Measurements from ENCODE around the gene GNL3L. TPM values are rescaled to one million over a fixed set of nuclear protein-coding genes. Genes with fewer than 3 reads are reported as not detected.

The GNL3L gene
- total and polyA plus RNA-seq, 2 of the 13 experiments (the other 11 are each of a cell fraction or from before 2014, with no cell fraction given), result 12.1 to 32.6 TPM

GRCh38 chrX:54495814-54496516, 34.1 kb upstream of the GNL3L start, which contains the start of gene FGD1:
FGD1 (minus strand) TSS chrX:54496234; CDS start chrX:54495432, 802 bp downstream.
- Histone ChIP-seq H3K4me1 (ENCODE audit: insufficient read depth, low read length) (0 out of 2 replicates have a peak, but pooled peaks cover 9% of the 10 kb centered on the region), H3K27me3 (ENCODE audit: control insufficient read depth in 1 of 2, insufficient read depth in 2 of 2, low read length in 2 of 2) (no peaks in the 10 kb centered on the region), H4K20me1 (ENCODE audit: insufficient read depth, low read length) (no peaks in the 10 kb centered on the region), H3K36me3 (replicated peaks in 1 of 2; ENCODE audit: control insufficient read depth in 1 of 2, insufficient read depth in 2 of 2, low read length in 2 of 2) (no peaks in the 10 kb centered on the region), H3K4me2 (ENCODE audit: low read depth, low read length) (peak within 1 kb of the TSS; percentile 75), H2AFZ (ENCODE audit: low read length) (no peak within 1 kb of the TSS), H3K4me3 (replicated peaks in 1 of 3; ENCODE audit: insufficient read depth in 1 of 3, low read depth in 2 of 3, low read length in 3 of 3) (peak within 1 kb of the TSS; percentile 57 to 75 (median 64)), H3K27ac (ENCODE audit: extremely low read length, insufficient read depth, low read length) (no peak within 1 kb of the TSS), H3K9ac (ENCODE audit: insufficient read depth, low read depth, low read length) (peak within 1 kb of the TSS; percentile 43), H3K79me2 (ENCODE audit: insufficient read depth, low read length) (no peaks in the 10 kb centered on the region), H3K9me3 (ENCODE audit: low read length) (no peaks in the 10 kb centered on the region)
- CTCF ChIA-PET (ENCODE audit: low intra/inter-chr PET ratio, low total read pairs), result no interaction called here
- BruUV-seq (replicated peaks), result no TSS peak
- ATAC-seq (peak; percentile 71), DNase-seq (ENCODE audit: low spot score) (no peak), FAIRE-seq (no peak)
- 0% methylated on average over 2 of the region's 51 CpGs for WGBS (ENCODE audit: low lambda C conversion rate)
- POLR2A ChIA-PET, result interaction anchor here (1.4 kb wide), 1 partner anchor 34 kb away, joined by 3 read pairs; the partner anchor contains the start of gene GNL3L
- in situ Hi-C loops (cut with HindIII; ENCODE audit: extremely low pct_ligation_motif_present, low pct_unique_long_range_greater_than_20kb) (no loop called here), intact Hi-C loops (cut with micrococcal nuclease; ENCODE audit: unreplicated experiment) (no loop called here)
- TF ChIP-seq, protein P1, sequence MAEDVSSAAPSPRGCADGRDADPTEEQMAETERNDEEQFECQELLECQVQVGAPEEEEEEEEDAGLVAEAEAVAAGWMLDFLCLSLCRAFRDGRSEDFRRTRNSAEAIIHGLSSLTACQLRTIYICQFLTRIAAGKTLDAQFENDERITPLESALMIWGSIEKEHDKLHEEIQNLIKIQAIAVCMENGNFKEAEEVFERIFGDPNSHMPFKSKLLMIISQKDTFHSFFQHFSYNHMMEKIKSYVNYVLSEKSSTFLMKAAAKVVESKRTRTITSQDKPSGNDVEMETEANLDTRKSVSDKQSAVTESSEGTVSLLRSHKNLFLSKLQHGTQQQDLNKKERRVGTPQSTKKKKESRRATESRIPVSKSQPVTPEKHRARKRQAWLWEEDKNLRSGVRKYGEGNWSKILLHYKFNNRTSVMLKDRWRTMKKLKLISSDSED (CRISPR knock-in tag; IDR thresholded peaks at IDR 0.05), result no peak
- TF ChIP-seq SRSF1 (optimal IDR thresholded peaks at IDR 0.05; ENCODE audit: low read depth, low read length), result no peak
- TF ChIP-seq, protein P2, sequence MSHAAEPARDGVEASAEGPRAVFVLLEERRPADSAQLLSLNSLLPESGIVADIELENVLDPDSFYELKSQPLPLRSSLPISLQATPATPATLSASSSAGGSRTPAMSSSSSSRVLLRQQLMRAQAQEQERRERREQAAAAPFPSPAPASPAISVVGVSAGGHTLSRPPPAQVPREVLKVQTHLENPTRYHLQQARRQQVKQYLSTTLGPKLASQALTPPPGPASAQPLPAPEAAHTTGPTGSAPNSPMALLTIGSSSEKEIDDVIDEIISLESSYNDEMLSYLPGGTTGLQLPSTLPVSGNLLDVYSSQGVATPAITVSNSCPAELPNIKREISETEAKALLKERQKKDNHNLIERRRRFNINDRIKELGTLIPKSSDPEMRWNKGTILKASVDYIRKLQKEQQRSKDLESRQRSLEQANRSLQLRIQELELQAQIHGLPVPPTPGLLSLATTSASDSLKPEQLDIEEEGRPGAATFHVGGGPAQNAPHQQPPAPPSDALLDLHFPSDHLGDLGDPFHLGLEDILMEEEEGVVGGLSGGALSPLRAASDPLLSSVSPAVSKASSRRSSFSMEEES (CRISPR knock-in tag; IDR thresholded peaks at IDR 0.05), result no peak
- no peak for TF ChIP-seq ZNF839 (CRISPR knock-in tag; IDR thresholded peaks at IDR 0.05; ENCODE audit: borderline replicate concordance)
- no peak for TF ChIP-seq ZNF431 (CRISPR knock-in tag; IDR thresholded peaks at IDR 0.05; ENCODE audit: borderline replicate concordance, low read depth)
- TF ChIP-seq ZNF263 (CRISPR knock-in tag; IDR thresholded peaks at IDR 0.05), result peak; percentile 63; the same call in 1 of the 2 replicates
- TF ChIP-seq CENPBD1 (CRISPR knock-in tag; IDR thresholded peaks at IDR 0.05; ENCODE audit: borderline replicate concordance, low read depth), result no peak
- TF ChIP-seq GABPB1 (CRISPR knock-in tag; IDR thresholded peaks at IDR 0.05), result peak; percentile 15; the same call in 1 of the 2 replicates
- TF ChIP-seq, protein P3, sequence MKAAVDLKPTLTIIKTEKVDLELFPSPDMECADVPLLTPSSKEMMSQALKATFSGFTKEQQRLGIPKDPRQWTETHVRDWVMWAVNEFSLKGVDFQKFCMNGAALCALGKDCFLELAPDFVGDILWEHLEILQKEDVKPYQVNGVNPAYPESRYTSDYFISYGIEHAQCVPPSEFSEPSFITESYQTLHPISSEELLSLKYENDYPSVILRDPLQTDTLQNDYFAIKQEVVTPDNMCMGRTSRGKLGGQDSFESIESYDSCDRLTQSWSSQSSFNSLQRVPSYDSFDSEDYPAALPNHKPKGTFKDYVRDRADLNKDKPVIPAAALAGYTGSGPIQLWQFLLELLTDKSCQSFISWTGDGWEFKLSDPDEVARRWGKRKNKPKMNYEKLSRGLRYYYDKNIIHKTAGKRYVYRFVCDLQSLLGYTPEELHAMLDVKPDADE (CRISPR knock-in tag; IDR thresholded peaks at IDR 0.05), result no peak
- TF ChIP-seq IRF2 (CRISPR knock-in tag; IDR thresholded peaks at IDR 0.05), result no peak
- peak; percentile 36; the same call in 1 of the 2 replicates for TF ChIP-seq MAZ (IDR thresholded peaks at IDR 0.05; ENCODE audit: borderline replicate concordance, low read depth, low read length)
- no peak for TF ChIP-seq MAZ (CRISPR knock-in tag; IDR thresholded peaks at IDR 0.05; ENCODE audit: low read depth)
- no peak for TF ChIP-seq RFX3 (CRISPR knock-in tag; IDR thresholded peaks at IDR 0.05)
- no peak for TF ChIP-seq ZNF577 (CRISPR knock-in tag; IDR thresholded peaks at IDR 0.05; ENCODE audit: borderline replicate concordance, low read depth)
- TF ChIP-seq ZNF777 (CRISPR knock-in tag; IDR thresholded peaks at IDR 0.05), result no peak
